Activated naive CD8-positive, alpha-beta T cell treated with anti-CD3 and anti-CD28 coated beads, Interleukin-2, amount 50 U/mL, for 24 hours (primary cell): ENCODE measurements around the gene GDA.

Experiments used
- ATAC-seq: fragments of 150-1000 bp; cut with Tn5 transposase; one replicate; pipeline ENCODE4 v1.10.0; 2021
- DNase-seq: peaks from one replicate; pipeline ENCODE4 v3.0.0; 2021
- H3K27ac Mint-ChIP-seq: one replicate; pipeline ENCODE4 v1.8.0; 2021; ENCODE audit warnings: mild to moderate bottlenecking, mixed read lengths
- H3K27me3 Mint-ChIP-seq: one replicate; pipeline ENCODE4 v1.8.0; 2021; ENCODE audit warnings: mixed read lengths
- H3K36me3 Mint-ChIP-seq: one replicate; pipeline ENCODE4 v1.8.0; 2021; ENCODE audit warnings: low read depth, mixed read lengths
- H3K4me1 Mint-ChIP-seq: one replicate; pipeline ENCODE4 v1.8.0; 2021; ENCODE audit warnings: mixed read lengths
- H3K4me3 Mint-ChIP-seq: one replicate; pipeline ENCODE4 v1.8.0; 2021; ENCODE audit warnings: mild to moderate bottlenecking, moderate library complexity, mixed read lengths
- H3K9me3 Mint-ChIP-seq: one replicate; pipeline ENCODE4 v1.8.0; 2021; ENCODE audit warnings: mixed read lengths

GDA gene

GRCh38 chr9:72149231-72149975 is at the start of gene GDA:
Gene GDA, plus strand, starts transcription at chr9:72149440. Its CDS starts 120 bp downstream, at chr9:72149560.
- Mint-ChIP-seq H3K4me3 (no peak within 1 kb of the TSS), H3K27ac (no peak within 1 kb of the TSS), H3K36me3 (no peaks in the 10 kb centered on the region), H3K9me3 (no peaks in the 10 kb centered on the region), H3K27me3 (peaks cover 39% of the 10 kb centered on the region), H3K4me1 (peaks cover 3% of the 10 kb centered on the region)
- ATAC-seq (peak; percentile 33), DNase-seq (peak; percentile 5)

DNA sequence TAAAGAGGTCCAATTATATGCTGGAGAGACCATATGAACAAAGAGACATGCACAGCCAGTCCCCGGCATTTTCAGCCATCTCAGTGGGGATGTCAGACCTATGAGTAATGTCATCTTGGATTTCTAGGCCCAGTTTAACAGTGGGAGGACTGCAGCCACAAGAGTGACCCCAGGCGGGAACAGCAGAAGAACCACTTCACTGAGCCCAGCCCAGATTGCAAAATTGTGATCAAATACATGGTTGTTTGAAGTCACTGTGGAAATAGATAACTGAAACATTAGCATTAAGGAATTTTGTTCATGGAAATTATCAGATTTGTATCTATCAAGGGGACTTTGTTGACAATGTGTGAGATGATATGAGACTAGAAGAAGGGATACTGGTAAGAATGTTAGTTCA is 46.7 kb upstream of the GDA start:
- Mint-ChIP-seq H3K36me3 (no peaks in the 10 kb centered on the region), H3K4me3 (no peak overlapping the region), H3K4me1 (no peaks in the 10 kb centered on the region), H3K27me3 (no peaks in the 10 kb centered on the region), H3K27ac (no peak overlapping the region), H3K9me3 (peaks cover 9% of the 10 kb centered on the region)
- ATAC-seq = no peak
- no peak for DNase-seq

DNA sequence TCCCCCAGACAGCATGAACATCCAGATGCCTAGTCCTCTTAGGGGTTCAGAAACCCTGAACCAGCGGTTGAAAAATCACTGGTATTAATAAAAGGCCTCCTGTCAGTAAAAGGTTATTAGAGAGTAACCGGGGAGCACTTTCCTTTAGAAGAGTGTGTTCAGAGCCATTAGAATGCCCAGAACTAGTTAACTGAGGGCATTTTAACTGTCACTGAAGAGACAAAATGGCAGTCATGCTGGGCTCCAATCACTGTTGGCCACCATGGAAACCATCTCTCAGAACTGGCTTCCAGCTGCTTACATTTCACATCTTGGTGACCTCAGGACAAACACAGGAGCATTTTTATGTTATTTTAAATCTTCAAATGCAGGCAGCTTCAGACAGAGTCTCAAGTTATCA is 36.2 kb upstream of the GDA start:
- no peaks in the 10 kb centered on the region for H3K36me3 Mint-ChIP-seq
- H3K9me3 Mint-ChIP-seq = peaks cover 7% of the 10 kb centered on the region
- no peak overlapping the region for H3K4me3 Mint-ChIP-seq
- H3K27me3 Mint-ChIP-seq = peaks cover 1% of the 10 kb centered on the region
- H3K27ac Mint-ChIP-seq = no peak overlapping the region
- no peak for DNase-seq
- no peaks in the 10 kb centered on the region for H3K4me1 Mint-ChIP-seq
- no peak for ATAC-seq

DNA sequence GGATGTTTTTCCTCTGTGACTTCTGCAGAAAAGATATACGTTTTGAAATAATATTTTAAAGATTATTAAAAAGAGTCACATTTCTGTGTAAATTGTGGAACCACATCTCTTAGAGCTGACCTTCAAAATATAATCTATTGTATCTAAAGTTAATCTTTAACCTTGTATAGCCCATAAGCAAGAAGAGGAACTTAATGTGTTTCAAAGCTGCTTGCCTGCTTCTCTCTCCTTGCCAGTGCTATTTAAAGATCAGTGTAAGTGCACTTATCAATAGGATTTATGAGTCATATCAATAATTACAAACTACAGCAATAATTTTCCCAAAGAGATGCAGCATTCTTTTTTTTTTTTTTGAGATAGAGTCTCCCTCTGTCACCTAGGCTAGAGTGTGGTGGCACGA is 29.4 kb upstream of the GDA start:
- peaks cover 3% of the 10 kb centered on the region for H3K9me3 Mint-ChIP-seq
- no peak overlapping the region for H3K4me3 Mint-ChIP-seq
- no peaks in the 10 kb centered on the region for H3K4me1 Mint-ChIP-seq
- H3K27me3 Mint-ChIP-seq = peaks cover 3% of the 10 kb centered on the region
- DNase-seq = no peak
- ATAC-seq = no peak
- H3K36me3 Mint-ChIP-seq = no peaks in the 10 kb centered on the region
- no peak overlapping the region for H3K27ac Mint-ChIP-seq

- Mint-ChIP-seq H3K4me1 (no peaks in the 10 kb centered on the region), H3K36me3 (no peaks in the 10 kb centered on the region), H3K27me3 (peaks cover 1% of the 10 kb centered on the region), H3K27ac (no peak overlapping the region), H3K9me3 (no peaks in the 10 kb centered on the region), H3K4me3 (no peak overlapping the region)
- no peak for ATAC-seq
- no peak for DNase-seq
Measured at GRCh38 chr9:72124947-72125346, 24.3 kb upstream of the GDA start.

- ATAC-seq (no peak), DNase-seq (no peak)
- peaks cover 1% of the 10 kb centered on the region for H3K27me3 Mint-ChIP-seq
- no peaks in the 10 kb centered on the region for H3K36me3 Mint-ChIP-seq
- H3K9me3 Mint-ChIP-seq = no peaks in the 10 kb centered on the region
- no peaks in the 10 kb centered on the region for H3K4me1 Mint-ChIP-seq
- H3K27ac Mint-ChIP-seq = no peak overlapping the region
- H3K4me3 Mint-ChIP-seq = no peak overlapping the region
Measured at GRCh38 chr9:72127753-72128152, 21.5 kb upstream of the GDA start.

DNA sequence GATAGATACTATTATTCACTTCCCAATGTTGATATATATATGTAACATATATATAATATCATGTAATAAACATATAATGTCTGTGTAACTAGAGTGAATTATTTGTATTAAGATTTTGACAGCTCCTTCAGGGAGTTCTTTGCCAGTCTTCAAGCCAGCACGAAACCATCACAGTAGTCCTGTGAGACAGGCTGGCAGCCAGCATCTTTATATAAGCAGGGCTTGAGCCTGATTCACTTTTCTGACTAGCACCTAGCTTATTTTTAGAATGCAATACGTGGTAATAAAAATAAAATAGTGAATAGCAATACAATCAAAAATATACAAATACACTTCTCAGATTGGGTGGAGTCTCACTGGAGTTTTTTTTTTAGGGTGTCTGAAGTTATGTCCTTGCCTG is 20.7 kb upstream of the GDA start:
- Mint-ChIP-seq H3K4me1 (no peaks in the 10 kb centered on the region), H3K27me3 (no peaks in the 10 kb centered on the region), H3K36me3 (no peaks in the 10 kb centered on the region), H3K9me3 (no peaks in the 10 kb centered on the region), H3K27ac (no peak overlapping the region), H3K4me3 (no peak overlapping the region)
- DNase-seq (no peak), ATAC-seq (no peak)

GRCh38 chr9:72129271-72130156 is 19.7 kb upstream of the GDA start:
- Mint-ChIP-seq H3K4me3 (no peak overlapping the region), H3K27me3 (no peaks in the 10 kb centered on the region), H3K27ac (no peak overlapping the region), H3K36me3 (no peaks in the 10 kb centered on the region), H3K9me3 (no peaks in the 10 kb centered on the region), H3K4me1 (no peaks in the 10 kb centered on the region)
- DNase-seq (no peak), ATAC-seq (no peak)

DNA sequence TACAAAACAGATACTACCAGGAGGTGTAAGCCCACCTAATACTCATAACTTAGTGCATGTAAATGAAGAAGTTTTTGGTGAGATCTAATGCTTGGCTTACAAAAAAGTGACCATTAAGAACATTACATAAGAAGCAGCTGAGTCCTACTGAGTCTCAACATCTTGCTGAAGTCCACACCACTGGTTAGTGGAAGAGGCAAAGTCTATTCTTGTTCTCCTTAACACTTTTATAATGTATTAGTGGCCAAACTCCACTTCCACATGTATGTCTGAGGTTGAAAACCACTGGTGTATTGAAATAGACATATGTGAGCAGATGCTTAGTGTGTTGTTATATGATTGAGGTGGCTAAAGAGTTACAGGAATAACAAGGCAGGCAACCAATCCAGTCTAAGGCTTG is 18.9 kb upstream of the GDA start:
- H3K27ac Mint-ChIP-seq = no peak overlapping the region
- no peaks in the 10 kb centered on the region for H3K27me3 Mint-ChIP-seq
- no peak overlapping the region for H3K4me3 Mint-ChIP-seq
- DNase-seq = no peak
- H3K4me1 Mint-ChIP-seq = no peaks in the 10 kb centered on the region
- H3K9me3 Mint-ChIP-seq = no peaks in the 10 kb centered on the region
- no peaks in the 10 kb centered on the region for H3K36me3 Mint-ChIP-seq
- no peak for ATAC-seq

DNA sequence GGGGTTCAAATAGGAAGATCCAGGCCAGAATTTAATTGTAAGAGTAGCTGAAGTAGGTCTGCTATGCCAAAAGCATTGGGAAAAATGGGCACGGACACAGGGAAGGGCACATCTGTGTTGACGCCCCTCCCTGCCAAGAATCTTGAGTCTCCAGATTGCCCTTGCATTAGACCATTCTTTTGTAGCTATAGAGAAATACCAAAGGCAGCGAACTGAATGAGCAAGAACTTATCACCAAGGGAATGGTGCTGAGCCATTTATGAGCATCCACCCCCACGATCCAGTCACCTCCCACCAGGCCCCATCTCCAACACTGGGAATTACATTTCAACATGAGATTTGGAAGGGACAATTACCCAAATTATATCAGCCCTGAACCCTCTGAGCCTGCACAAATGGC is 18.0 kb upstream of the GDA start:
- Mint-ChIP-seq H3K9me3 (no peaks in the 10 kb centered on the region), H3K4me3 (no peak overlapping the region), H3K4me1 (no peaks in the 10 kb centered on the region), H3K36me3 (no peaks in the 10 kb centered on the region), H3K27ac (no peak overlapping the region), H3K27me3 (no peaks in the 10 kb centered on the region)
- no peak for ATAC-seq
- no peak for DNase-seq

- H3K4me1 Mint-ChIP-seq = no peaks in the 10 kb centered on the region
- DNase-seq = no peak
- no peaks in the 10 kb centered on the region for H3K36me3 Mint-ChIP-seq
- H3K27ac Mint-ChIP-seq = no peak overlapping the region
- no peak overlapping the region for H3K4me3 Mint-ChIP-seq
- H3K9me3 Mint-ChIP-seq = no peaks in the 10 kb centered on the region
- H3K27me3 Mint-ChIP-seq = no peaks in the 10 kb centered on the region
- ATAC-seq = no peak
Measured at GRCh38 chr9:72132052-72132451, 17.2 kb upstream of the GDA start.

DNA sequence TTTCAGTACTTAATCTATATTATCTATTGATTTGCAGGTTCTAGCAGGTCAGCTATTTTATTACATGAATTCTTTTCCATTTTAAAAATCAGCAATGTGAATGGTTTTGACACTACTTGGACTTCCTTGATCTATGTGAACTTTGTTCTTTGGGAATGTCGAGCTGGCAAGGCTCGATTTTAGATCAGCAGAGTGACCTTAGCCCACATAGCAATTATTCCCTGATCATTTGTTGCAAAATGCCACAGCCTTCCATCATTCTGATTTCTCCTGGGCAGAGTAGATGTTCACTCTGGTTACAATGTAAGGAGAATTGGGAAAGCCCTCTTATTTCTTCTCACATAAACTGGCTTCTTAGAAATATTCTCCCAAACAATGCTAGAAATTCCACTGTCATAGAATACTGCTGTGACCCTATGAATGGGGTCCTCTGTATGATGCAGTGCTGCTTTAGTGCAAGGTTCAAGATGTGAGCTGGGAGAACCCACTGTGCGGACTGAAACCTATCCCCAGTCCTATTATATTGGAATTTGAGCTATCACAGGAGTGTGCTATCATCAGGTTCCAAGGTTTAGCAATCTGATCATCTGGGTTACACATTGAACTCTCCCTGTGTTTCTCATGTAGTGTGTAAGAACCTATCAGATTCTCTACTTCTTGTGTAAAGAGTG is 15.7 kb upstream of the GDA start:
- ATAC-seq (no peak), DNase-seq (no peak)
- Mint-ChIP-seq H3K4me3 (no peak overlapping the region), H3K27ac (no peak overlapping the region), H3K9me3 (no peaks in the 10 kb centered on the region), H3K27me3 (no peaks in the 10 kb centered on the region), H3K4me1 (no peaks in the 10 kb centered on the region), H3K36me3 (no peaks in the 10 kb centered on the region)

DNA sequence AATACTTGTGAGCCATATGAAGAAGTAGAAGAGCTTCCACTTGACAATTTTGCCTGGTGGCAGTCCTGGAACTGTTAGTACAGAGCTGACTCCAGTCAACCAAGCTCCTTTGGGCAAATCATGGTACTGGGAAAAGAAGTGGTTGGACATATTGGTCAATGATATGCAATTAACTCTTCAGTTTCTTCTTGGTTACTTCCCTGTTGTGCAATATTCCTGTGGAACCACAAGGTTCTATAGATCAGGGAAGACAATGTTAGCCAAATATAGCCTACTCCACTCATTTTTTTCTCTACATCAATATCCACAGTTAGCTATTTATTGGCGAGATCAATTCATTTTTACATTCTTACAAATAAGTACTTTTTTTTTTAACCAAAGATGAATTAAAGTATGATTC is 14.4 kb upstream of the GDA start:
- H3K4me3 Mint-ChIP-seq = no peak overlapping the region
- ATAC-seq (no peak), DNase-seq (no peak)
- no peaks in the 10 kb centered on the region for H3K9me3 Mint-ChIP-seq
- H3K27ac Mint-ChIP-seq = no peak overlapping the region
- no peaks in the 10 kb centered on the region for H3K36me3 Mint-ChIP-seq
- no peaks in the 10 kb centered on the region for H3K27me3 Mint-ChIP-seq
- no peaks in the 10 kb centered on the region for H3K4me1 Mint-ChIP-seq

GRCh38 chr9:72137697-72138365 is 11.4 kb upstream of the GDA start:
- no peaks in the 10 kb centered on the region for H3K4me1 Mint-ChIP-seq
- peaks cover 7% of the 10 kb centered on the region for H3K27me3 Mint-ChIP-seq
- no peak for ATAC-seq
- no peaks in the 10 kb centered on the region for H3K36me3 Mint-ChIP-seq
- no peak overlapping the region for H3K4me3 Mint-ChIP-seq
- no peaks in the 10 kb centered on the region for H3K9me3 Mint-ChIP-seq
- H3K27ac Mint-ChIP-seq = no peak overlapping the region
- no peak for DNase-seq
